NCI-H2171 treated with DMSO at 0.1 percent for 48 hours (cell line): ENCODE measurements around the gene LLCFC1.

Experiments used
- DNase-seq: peaks from one replicate; lab custom pipeline; 2025; lab: John Stamatoyannopoulos, UW

Gene LLCFC1

DNA sequence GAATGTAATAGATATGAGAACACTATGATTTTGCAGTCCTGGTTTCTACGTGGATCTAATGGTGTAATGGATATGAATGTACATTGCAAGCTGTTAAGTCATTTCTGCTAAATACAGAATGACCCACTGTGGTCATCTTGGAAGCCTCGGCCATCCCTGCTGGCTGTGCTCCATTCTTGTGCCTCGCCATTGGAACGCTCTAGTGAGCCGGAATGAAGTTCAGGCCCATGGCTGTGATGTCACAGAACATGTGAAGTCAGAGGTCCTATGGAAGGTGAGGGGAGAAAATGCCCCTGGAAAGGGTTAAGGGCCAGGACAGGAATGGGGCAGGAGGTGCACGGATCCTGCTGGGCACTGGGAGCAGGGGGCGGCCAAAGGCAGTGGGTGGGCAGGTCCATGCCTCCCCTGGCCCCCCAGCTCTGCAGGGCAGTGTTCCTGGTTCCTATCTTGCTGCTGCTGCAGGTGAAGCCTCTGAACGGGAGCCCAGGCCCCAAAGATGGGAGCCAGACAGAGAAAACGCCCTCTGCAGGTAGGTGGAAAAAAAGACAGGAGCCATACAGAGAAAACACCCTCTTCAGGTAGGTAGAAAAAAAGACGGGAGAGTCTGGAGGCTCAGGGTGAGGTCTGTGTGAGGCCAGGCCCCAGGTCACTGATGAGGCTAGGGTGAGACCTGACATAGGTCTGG is at the start of gene LLCFC1:
TSS of gene LLCFC1 (plus strand) at position 259 of the 685 bp plus-strand sequence. CDS start at position 397, 138 bp downstream.
- no peak for DNase-seq

DNA sequence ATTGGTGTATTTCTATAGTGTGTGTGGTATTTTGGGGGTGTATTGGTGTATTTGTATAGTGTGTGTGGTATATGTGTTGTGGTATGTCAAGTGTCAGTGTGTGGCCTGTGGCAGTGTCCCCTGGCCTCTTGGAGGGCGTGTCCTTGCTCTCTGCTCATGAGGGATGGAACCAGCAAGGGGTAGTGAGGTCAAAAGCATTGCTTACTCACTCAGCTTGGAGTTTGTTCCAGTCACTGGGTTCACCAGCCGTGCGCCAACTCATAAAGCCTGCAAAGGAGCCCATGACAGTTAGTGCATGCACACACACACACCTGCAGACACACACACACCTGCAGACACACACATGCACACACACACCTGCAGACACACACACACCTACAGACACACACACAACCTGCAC is 49.5 kb upstream of the LLCFC1 start:
- DNase-seq, result no peak

DNA sequence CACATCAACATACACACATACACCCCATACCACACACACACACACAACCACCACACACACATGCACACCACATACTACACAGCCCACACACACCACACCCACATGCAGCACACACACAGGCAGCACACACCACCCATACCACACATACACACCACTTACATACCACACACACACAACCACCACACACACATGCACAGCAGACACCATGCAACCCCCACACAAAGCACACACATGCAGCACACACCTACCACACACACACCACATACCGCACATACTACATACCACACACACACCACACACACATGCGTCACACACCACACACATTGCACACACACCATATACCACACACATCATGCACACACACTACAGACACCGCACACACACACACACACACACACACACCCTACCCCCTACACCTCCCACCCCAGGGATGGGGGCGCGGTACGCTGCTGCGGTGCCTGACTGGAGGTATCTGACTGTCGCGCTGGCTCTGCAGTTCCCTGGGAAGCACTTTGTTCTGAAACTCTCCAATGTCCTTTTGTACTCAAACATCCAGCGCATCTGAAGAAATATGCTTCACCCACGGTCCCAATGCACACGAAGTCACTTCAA is 48.3 kb upstream of the LLCFC1 start:
- DNase-seq, result no peak

DNA sequence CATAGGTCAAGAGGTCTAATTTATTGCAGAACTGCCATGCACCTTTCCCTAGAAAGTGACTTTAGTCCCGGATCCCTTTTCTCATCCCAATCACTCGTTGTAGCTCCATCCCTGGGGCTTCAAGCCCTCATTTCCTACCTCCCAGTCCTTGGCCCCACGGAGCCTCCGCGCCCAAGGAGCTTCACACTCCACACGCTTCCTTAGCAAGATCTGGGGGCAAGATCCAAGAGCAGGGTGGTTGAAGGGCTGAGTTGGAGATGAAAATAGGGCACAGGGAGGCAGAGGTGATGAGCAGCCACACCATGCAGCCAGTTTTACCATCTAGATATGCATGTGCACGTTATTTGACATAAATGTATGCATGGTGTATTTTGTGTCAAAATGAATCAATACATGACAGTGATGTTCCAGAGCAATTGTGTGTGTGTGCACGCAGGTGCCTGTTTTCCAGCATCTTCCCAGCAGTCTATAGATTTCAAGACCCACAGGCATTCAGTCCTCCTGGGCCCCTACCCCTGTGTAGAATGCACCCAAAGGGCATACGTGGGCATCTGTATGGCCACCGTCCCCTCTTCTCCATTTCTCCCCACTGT is 47.7 kb upstream of the LLCFC1 start:
- DNase-seq, result no peak

DNA sequence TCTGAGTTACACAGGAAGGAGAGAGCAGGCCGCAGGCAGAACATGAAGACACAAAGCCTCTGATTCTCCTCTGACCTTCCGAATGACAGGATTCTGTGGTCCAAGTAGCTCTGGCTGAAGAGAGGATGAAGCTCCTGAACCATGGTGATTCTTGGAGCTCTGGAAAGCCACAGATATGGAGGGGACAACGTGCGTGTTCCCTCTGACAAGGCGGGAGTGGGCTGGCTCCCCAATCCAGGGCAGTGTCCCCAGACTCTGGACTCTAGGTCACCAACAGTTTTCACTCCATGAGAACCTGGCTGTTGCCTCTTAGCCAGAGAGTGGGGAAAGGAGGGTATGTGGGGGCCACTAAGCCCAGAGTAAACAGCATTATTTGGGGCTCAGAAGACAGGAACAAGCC is 46.3 kb upstream of the LLCFC1 start:
- no peak for DNase-seq

DNA sequence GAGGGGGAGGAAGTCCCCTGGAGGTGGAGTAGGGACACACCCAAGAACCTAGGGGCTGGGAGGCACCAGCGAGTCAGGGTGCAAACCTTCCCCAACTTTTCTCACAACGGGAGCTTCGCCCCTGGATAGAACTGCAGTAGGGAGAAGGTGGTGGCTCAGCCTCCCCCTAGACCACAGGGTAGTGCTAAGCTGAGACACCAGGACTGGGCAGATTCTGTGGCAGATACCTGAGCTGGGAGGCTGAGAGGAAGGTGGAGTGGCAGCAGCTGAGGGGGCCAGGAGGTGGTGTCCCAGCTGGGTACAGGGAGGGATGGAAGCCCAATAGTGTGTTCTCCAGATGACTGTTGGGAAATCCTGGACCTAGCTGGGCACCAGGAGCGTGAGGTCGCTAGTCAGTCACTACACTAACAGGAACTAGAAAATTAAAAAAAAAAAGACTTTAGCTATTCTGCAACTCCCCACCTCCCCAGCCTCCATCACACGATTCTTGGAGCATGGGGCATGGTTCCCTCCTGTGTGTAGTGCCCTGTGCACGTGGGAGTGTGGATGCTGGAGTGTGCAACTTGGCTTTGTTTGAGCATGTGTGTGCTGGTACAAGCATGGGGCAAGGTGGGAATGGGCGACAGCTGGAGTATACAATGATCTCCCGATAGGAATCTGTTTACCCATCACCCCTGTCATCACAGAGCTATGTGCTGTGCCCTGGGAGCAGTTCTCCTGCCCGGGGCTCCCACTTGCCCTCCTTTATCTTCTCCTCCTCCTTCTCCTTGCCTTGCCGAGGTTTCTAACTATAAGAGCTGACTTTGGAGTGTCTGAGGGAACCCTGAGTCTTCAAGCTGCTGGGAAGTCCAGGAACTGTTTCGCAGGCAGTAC is 44.9 kb upstream of the LLCFC1 start:
- no peak for DNase-seq

DNA sequence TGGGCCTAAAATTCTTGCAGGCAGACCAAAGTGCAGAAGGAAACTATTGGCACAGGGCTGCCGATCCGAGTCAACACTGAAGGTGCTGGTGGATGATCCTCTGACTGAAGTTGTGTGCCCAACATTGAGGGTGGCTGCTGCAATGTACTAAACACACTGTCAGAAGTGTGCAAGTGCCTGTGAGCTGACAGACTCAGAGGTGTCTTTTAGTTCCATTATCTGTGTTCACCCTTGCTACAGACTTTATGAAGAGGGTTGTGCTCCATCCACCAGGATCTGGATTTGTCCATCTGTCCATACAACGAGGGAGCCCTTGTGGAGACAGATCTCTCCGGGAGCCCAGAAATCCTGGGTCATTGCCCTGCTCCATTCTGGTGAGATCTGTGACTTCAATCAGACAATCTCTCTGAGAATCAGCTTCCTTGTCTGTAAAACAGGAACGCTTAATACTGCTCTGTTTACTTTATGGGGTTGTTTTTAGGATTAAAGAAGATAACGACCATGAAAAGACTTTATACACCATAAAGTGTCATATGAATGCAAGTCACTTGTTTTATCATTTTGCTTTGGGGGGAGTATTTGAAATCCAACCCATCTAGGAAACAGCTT is 44.2 kb upstream of the LLCFC1 start:
- DNase-seq, result no peak

DNA sequence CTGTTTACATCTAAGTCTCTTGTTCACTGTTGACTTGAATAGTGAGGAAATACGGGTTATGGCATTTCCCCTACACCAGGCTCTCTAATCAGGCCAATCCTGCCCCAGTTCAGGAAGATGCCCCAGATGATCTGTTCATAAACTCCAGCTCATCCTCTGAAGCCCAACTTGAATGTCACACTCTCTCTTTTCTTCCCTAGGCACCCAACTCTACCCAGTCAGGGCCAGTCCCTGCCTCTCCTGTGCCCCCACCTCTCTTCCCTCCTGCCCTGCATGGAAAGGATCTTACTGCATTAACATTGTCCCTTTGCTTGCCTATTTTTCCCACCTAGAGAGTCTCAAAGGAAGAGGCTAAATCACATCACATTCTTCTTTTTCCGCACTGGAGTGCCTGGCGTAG is 43.1 kb upstream of the LLCFC1 start:
- no peak for DNase-seq

DNA sequence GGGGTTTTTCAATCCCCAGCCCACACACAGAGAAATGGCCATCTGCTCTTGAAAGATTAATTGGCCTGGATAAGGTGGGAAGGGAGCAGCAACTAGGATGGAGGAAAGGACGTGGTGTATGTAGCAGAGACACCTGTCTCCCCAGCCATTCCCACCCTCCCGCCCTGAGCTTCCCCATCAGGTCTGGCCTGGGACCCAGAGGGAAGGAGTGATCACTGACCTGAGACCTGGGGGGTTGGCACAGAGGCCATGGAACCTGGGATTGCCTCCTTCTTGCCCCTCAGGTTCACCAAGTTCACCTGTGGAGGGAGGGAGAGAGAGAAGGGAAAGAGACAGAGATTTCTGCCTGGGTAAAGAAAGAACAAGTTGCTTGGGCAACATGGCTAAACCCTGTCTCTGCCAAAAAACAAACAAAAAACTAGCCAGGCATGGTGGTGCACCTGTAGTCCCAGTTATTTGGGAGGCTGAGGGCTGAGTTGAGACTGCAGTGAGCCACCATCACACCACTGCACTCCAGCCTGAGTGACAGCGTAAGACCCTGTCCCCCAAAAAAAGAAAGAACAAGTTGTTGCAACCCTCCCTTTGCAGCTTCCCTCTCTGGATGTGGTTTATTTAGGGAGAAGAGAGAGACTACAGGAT is 42.4 kb upstream of the LLCFC1 start:
- no peak for DNase-seq

DNA sequence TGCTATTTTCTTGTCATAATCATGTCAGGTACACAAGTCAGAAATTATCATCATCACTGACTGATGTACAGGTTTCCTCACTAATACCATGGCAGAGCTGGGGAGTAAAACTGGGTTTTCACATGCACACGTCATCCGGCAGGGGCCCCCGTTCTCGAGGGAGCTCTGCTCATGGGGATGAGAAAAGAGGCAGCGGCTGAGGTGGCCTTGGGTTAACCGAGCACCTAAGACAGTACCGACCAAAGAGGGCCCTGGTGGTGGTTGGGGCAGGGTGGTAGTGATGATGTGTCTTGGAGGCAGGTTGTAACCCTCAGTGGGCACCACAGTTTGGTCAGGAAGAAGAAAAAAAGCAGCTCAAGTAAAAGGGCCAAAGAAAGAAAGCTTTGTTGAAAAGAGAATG is 41.6 kb upstream of the LLCFC1 start:
- no peak for DNase-seq

DNA sequence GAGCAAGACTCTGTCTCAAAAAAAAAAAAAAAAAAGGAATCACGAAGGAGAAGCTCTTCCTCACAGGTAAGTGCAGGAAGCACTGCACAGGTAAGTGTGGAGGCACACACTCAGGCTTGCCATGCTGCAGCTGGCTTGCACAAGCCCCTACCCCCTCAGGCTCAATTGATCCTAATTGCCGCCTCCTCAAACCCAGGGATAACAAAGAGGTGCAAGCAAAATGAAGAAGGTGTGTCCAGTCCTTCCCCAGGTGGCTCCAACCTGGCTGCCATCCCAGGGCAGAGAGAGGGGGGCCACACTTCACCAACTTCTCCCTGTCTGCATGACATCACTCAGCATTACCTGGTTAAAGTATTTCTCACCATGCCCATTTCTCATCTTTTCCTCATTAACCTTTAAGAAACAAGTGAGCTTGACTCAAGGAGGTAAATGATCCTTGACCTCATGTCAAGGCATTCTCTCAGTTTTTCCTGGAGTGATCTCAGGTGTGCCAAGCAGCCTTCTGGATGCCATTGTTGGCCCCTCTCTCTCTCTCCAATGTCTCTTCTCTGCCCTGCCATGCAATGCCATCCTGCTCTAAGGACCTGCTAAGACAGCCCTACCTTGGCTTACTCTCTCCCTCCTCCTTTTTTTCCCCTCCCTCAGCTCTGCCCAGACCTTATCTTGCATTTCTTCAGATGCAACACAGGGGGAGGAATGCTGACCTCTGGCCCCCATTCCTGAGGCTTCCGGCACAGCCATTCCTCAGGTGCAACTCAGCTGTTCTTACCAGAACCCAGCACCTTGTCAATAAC is 40.7 kb upstream of the LLCFC1 start:
- no peak for DNase-seq

DNA sequence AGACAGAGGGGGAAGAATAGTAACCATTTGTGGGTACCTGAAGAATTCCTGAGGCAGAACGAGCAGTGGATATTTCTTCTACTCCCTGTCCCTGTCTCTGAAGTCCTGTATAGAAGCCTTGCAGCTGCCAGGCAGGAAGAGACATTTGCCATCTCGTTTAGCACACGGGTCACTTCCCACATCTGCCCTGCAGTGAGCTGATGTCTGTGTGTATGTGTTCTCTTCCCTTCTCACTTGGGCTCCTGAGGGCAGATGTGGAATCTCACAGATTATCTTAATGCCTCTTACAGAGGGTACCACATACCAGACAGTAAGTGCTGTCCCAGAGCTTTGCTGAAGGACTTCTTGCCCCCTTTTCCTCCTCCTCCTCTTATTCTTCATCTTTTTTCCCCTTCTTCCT is 39.6 kb upstream of the LLCFC1 start:
- no peak for DNase-seq

DNA sequence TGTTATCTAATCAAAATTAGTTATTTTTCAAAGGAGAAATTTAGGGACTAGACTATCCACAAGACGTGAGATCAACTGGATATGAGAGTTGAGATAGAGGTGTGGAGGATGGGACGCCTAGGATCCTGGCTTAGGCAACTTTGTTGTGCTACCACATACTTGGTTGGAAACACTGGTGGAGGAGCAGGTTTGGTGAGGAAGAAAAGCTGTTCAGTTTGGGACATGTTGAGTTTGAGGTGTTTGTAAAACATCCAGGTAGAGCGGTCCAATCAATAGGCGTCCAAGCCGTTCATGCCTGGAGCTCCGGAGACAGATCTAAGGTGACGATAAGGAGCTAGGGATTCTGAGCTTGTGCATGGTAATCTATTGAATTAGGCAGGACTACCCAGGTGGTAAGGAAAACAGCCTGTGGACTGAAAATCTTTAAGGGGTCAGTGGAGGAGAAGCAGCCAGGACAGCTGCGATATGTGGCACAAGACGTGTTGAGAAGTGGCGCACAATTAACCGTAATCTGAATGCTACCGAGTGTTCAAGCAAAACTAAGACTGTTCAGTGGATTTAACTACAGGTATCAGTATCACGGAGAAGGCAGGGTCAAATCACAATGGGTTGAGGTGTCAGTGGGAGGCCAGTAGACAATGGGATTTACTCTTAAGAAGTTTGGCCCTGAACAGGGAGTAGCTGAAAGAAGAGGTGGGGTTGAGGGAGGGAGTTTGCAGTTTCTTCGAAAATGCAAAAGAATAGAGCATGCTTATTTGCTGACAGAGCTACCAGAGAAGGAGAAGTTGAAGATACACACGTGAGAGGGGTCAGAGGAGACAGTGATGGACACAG is 37.6 kb upstream of the LLCFC1 start:
- no peak for DNase-seq

DNA sequence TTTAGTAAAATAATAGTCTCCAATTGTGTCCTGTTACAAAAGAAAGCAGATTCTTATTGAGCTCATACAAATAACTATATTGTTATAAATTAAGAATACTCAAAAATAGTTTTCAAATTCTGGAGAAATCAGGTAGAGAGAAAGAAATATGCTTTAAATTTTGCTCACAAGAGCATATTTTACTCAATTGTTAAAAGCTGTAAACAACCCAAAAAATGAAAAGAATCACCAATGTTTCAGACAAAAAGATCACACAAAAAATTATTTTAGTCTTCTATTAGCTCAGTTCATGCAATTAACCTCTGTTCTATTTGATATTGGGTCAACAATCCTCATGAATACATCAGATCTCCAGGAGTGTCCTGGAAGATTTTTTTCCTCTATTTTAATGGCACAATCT is 35.2 kb upstream of the LLCFC1 start:
- DNase-seq, result no peak

DNA sequence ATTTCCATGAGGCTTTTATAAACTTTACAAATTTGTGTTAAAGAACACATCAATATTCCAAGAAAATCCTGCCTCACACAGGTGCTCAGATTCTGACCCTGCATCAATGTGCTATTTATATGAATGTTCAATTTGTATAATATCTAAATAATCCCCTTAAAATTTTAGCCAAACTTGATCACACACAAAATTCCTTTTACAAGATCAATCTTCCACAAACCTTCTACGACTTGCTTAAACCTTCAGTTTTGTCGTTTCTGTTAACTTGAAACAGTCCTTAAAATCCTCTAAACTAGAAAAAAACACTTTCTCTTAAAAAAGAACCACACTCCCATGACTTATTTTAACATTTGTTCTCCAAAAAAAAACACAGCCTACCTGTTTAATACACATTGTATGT is 33.5 kb upstream of the LLCFC1 start:
- DNase-seq, result no peak

DNA sequence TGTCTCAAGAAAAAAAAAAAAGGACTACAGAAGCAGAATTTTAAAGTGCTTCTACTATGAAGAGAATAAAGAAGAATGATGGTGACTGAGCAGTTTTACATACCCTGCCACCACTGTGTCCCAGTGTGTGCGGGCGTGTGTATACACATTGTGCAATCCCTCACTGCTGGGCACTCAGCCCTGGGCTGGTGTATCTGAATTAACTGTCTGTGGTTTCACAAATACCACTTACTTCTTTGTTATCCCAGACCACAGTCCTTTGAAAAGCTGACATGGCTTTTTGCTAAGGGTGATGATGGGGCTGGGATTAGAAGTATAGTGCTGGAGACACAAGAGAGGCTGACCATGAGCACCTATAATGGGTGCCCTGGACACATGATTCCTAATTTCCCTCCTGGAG is 32.6 kb upstream of the LLCFC1 start:
- DNase-seq, result no peak

DNA sequence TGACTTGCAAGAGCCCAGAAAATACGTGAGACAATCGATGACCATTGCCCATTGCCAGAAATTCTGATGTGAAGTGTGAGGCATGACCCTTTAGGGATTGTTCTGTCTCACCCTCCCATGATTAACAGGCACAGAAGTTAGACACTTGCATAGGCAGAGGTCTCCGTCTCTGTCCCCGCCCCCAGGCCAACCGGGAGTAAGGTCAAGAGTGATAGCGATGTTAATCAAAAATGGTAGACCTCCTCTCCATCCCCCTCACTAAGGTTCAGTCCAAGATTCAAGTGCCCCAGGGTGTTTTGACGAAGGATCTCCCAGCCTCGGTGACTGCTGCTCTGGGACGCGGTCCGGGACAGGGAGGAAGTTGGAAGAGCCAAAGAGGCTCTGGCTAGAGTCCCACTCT is 31.0 kb upstream of the LLCFC1 start:
- no peak for DNase-seq

DNA sequence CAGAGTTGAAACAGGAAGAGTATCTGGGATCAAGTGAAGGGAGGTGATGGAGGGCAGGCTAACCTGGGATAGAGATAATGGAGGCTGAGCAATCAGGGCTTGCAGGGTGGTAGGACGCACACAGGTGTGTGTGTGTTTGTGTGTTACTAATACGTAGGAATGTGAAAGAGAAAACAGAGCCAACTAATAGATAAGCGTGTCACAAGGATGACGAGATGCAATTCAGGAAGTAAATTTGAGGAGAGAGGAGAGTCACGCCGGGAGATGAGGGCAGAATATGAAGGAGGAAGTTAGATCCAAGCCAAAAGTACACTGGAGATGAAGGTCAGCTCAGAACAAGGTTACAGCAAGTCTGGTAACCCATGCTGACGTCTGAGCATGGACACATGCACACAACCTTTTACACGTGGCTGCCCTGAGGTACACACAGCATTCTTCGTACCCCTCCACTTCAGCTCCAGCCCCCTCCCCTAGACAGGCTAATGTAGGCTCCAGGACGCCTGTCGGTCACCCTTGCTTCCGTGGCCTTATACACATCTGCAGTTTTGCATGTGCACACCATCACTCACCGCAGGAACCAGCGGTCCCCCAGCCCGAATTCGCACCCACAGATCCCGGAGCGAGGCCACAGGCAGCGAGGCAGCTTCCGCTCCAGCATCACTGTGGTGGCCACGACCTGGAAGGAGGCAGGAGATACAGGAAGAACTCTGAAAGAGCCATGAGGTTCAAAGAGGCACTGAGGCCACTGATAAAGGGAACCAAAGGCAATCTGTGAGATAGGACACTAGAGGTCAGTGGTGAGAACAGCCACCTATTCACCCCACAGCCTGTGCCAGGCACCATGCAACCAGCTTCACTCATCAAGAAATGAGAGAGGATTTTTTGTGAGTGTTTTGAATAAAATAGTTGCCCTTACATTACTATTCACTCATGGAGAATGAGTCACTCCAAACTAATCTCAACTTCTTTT is 30.1 kb upstream of the LLCFC1 start:
- DNase-seq, result no peak

DNA sequence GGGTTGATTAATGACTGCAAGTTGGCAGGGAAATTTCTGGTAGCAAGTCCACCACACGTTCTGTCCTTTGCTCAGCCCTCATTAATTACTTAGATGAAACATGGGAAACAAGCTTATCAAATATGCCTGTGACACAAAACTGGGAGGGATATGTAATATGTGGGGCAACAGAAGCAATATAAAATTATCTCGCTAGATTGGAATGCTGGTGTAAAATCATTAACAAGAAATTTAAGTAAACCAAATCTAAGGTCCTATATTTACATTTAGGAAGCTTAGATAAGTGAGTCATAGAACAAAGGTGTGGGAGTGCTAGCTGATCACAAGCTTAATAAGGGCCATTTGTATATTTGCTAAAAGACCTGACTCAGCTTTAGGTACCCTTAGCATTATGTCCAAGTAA is 29.3 kb upstream of the LLCFC1 start:
- no peak for DNase-seq
